HepG2 (cell line): ENCODE measurements around the gene RHBDD2. TPM values are rescaled to one million over a fixed set of nuclear protein-coding genes. Genes with fewer than 3 reads are reported as not detected.

Experiments
- AGO2 ChIP-seq: fragments of 200-400 bp; formaldehyde crosslinking; optimal IDR thresholded peaks from 2 replicates; pipeline ENCODE3; 2017; ENCODE audit warnings: mild to moderate bottlenecking, low read depth, low read length, moderate library complexity
- BRCA1 ChIP-seq: sonication (generic); formaldehyde crosslinking; IDR thresholded peaks from 2 replicates; pipeline ENCODE4 v1.4.0; 2020; ENCODE audit warnings: missing genetic modification reagents
- DBP ChIP-seq: sonication (generic); formaldehyde crosslinking; IDR thresholded peaks from 2 replicates; pipeline ENCODE4 v1.4.0; 2020; ENCODE audit warnings: missing genetic modification reagents; ENCODE audit errors: not compliant biosample characterization
- GATA4 ChIP-seq: sonication (generic); IDR thresholded peaks from 2 replicates; pipeline ENCODE4 v1.6.1; 2016; ENCODE audit warnings: antibody characterized with exemption, low read depth, borderline replicate concordance
- IKZF1 ChIP-seq: fragments of 450-650 bp; IDR thresholded peaks from 2 replicates; pipeline ENCODE4 v1.7.1; 2016
- KDM1A ChIP-seq: IDR thresholded peaks from 2 replicates; pipeline ENCODE4 v1.6.1; 2016; ENCODE audit warnings: missing compliant biosample characterization
- LBX2 ChIP-seq: sonication (generic); formaldehyde crosslinking; IDR thresholded peaks from 2 replicates; pipeline ENCODE4 v1.5.0; 2020; ENCODE audit warnings: missing genetic modification reagents, mild to moderate bottlenecking, borderline replicate concordance
- MATR3 ChIP-seq: sonication (generic); formaldehyde crosslinking; IDR thresholded peaks from 2 replicates; pipeline ENCODE4 v1.4.0; 2020; ENCODE audit warnings: missing genetic modification reagents
- MBD4 ChIP-seq: IDR thresholded peaks from 2 replicates; pipeline ENCODE4 v1.6.1; 2012; ENCODE audit warnings: low read length, inconsistent platforms, borderline replicate concordance
- PHB2 ChIP-seq: fragments of 450-650 bp; IDR thresholded peaks from 2 replicates; pipeline ENCODE4 v1.6.1; 2018; ENCODE audit not compliant: partially characterized antibody
- POLR2A ChIP-seq, 2 experiments: IDR thresholded peaks; 2 replicates each; pipeline ENCODE4 v1.6.1; 2011; ENCODE audit warnings: low read depth in 2 of 2, low read length in 2 of 2, mild to moderate bottlenecking in 1 of 2, moderate library complexity in 1 of 2; ENCODE audit not compliant: insufficient read depth in 1 of 2
- SNAPC2 ChIP-seq: sonication (generic); formaldehyde crosslinking; IDR thresholded peaks from 2 replicates; pipeline ENCODE4 v1.8.1; 2022; ENCODE audit warnings: mild to moderate bottlenecking, missing genetic modification reagents
- SRSF9 ChIP-seq: fragments of 200-400 bp; formaldehyde crosslinking; IDR thresholded peaks from 2 replicates; pipeline ENCODE4 v1.6.1; 2018; ENCODE audit warnings: borderline replicate concordance, mild to moderate bottlenecking, low read depth, low read length; ENCODE audit not compliant: insufficient read depth, poor library complexity, severe bottlenecking
- TGIF2 ChIP-seq: IDR thresholded peaks from 2 replicates; pipeline ENCODE4 v1.6.1; 2016; ENCODE audit warnings: control low read depth, missing compliant biosample characterization
- WIZ ChIP-seq: sonication (generic); formaldehyde crosslinking; IDR thresholded peaks from 2 replicates; pipeline ENCODE4 v1.5.1; 2020; ENCODE audit warnings: mild to moderate bottlenecking, missing genetic modification reagents
- ZBTB3 ChIP-seq: sonication (generic); formaldehyde crosslinking; IDR thresholded peaks from 2 replicates; pipeline ENCODE4 v1.4.0; 2020; ENCODE audit warnings: low read depth, mild to moderate bottlenecking, moderate library complexity, missing genetic modification reagents, borderline replicate concordance
- ZBTB38 ChIP-seq: sonication (generic); formaldehyde crosslinking; IDR thresholded peaks from 2 replicates; pipeline ENCODE4 v1.5.1; 2020; ENCODE audit warnings: mild to moderate bottlenecking, missing genetic modification reagents
- ZBTB43 ChIP-seq: sonication (generic); formaldehyde crosslinking; conservative IDR thresholded peaks from 2 replicates; pipeline ENCODE4 v1.4.0; 2020; ENCODE audit warnings: missing genetic modification reagents
- ZNF160 ChIP-seq: sonication (generic); formaldehyde crosslinking; IDR thresholded peaks from 2 replicates; pipeline ENCODE4 v1.8.0; 2022; ENCODE audit warnings: mild to moderate bottlenecking, inconsistent platforms, missing genetic modification reagents
- ZNF276 ChIP-seq: sonication (generic); formaldehyde crosslinking; IDR thresholded peaks from 2 replicates; pipeline ENCODE4 v1.4.0; 2020; ENCODE audit warnings: mild to moderate bottlenecking, low read depth, missing genetic modification reagents
- ZNF292 ChIP-seq: sonication (generic); formaldehyde crosslinking; IDR thresholded peaks from 2 replicates; pipeline ENCODE4 v1.8.1; 2022; ENCODE audit warnings: mild to moderate bottlenecking, low read depth, missing genetic modification reagents, borderline replicate concordance
- ZNF563 ChIP-seq: sonication (generic); formaldehyde crosslinking; IDR thresholded peaks from 2 replicates; pipeline ENCODE4 v1.8.0; 2022; ENCODE audit warnings: mild to moderate bottlenecking, moderate library complexity, missing genetic modification reagents
- ZNF607 ChIP-seq: sonication (generic); formaldehyde crosslinking; IDR thresholded peaks from 2 replicates; pipeline ENCODE4 v1.5.1; 2020; ENCODE audit warnings: missing genetic modification reagents, mild to moderate bottlenecking, borderline replicate concordance
- ZNF746 ChIP-seq: sonication (generic); formaldehyde crosslinking; IDR thresholded peaks from 2 replicates; pipeline ENCODE4 v1.8.0; 2022; ENCODE audit warnings: mild to moderate bottlenecking, missing genetic modification reagents
- ZNF850 ChIP-seq: sonication (generic); formaldehyde crosslinking; conservative IDR thresholded peaks from 2 replicates; pipeline ENCODE4 v1.9.0; 2021; ENCODE audit warnings: mild to moderate bottlenecking, missing genetic modification reagents
- polyA plus RNA-seq, 8 experiments: library from polyadenylated mRNA; depleted of rRNA in 3 of 8; stranded (reverse) in 7 of 8; unstranded in 1 of 8; fragments of >200 nt; fragmentation: Illumina TruSeq in 4 of 8; extraction: Trizol in 4 of 8; gene quantifications; 2 replicates each; pipeline versions ENCODE4 v1.2.1 to v1.2.3, GENCODE V29; 2011 to 2016; ENCODE audit warnings: low read depth in 4 of 8, missing spikeins in 1 of 8, mixed read lengths in 1 of 8; ENCODE audit not compliant: insufficient read depth in 1 of 8
- total RNA-seq, 5 experiments: library from RNA; depleted of rRNA; stranded (reverse); fragments of >200 nt; fragmentation: Illumina TruSeq; extraction: Trizol; gene quantifications; 2 replicates each; pipeline ENCODE4 v1.2.3, GENCODE V29; 2016; ENCODE audit warnings: low read depth in 1 of 5

The RHBDD2 gene
- total and polyA plus RNA-seq, 2 of the 13 experiments (the other 11 are each of a cell fraction or from before 2014, with no cell fraction given), result 23.1 to 26.4 TPM

- 0 out of 2 replicates have a peak, but pooled peaks have one; percentile 20 for TF ChIP-seq ZNF607 (CRISPR knock-in tag)
- TF ChIP-seq MATR3 (CRISPR knock-in tag), result no peak
- TF ChIP-seq MBD4, result no peak
- TF ChIP-seq DBP, result peak; percentile 63
- peak; percentile 80 for TF ChIP-seq TGIF2 (CRISPR knock-in tag)
- TF ChIP-seq SRSF9, result no peak
- no peak for TF ChIP-seq BRCA1
- TF ChIP-seq ZNF563 (CRISPR knock-in tag), result peak; percentile 99
- no peak; the same call in 1 of the 2 replicates for TF ChIP-seq SNAPC2 (CRISPR knock-in tag)
- TF ChIP-seq ZNF160 (CRISPR knock-in tag), result 0 out of 2 replicates have a peak, but pooled peaks have one; percentile 27
- no peak for TF ChIP-seq WIZ (CRISPR knock-in tag)
- TF ChIP-seq PHB2, result no peak
- TF ChIP-seq ZBTB38 (CRISPR knock-in tag), result peak; percentile 62; the same call in 1 of the 2 replicates
- TF ChIP-seq KDM1A, result peak; percentile 90; the same call in 1 of the 2 replicates
- 0 out of 2 replicates have a peak, but pooled peaks have one; percentile 56 for TF ChIP-seq ZNF850 (CRISPR knock-in tag)
- no peak; the same call in 1 of the 2 replicates for TF ChIP-seq ZBTB43 (CRISPR knock-in tag)
- TF ChIP-seq ZNF276, result peak; percentile 69; the same call in 1 of the 2 replicates
- TF ChIP-seq ZBTB3, result no peak; the same call in 1 of the 2 replicates
- peak; percentile 34; the same call in 1 of the 2 replicates for TF ChIP-seq ZNF746
- peak; percentile 32; the same call in 1 of the 2 replicates for TF ChIP-seq GATA4
- no peak for TF ChIP-seq LBX2 (CRISPR knock-in tag)
- peak; percentile 93 for TF ChIP-seq ZNF292
- peak; percentile 72 to 78 for TF ChIP-seq POLR2A (IDR thresholded peaks at IDR 0.05; ENCODE audit: insufficient read depth in 1 of 2, low read depth in 2 of 2, low read length in 2 of 2)
- no peak for TF ChIP-seq AGO2
- no peak for TF ChIP-seq IKZF1
Observed at GRCh38 chr7:75905785-75906604, 27.2 kb downstream of the RHBDD2 start (continued).
